VCaP (cell line): ENCODE results near the gene PSMA7.

Source experiments
- H3K27ac ChIP-seq: fragments of 450-650 bp; 2 replicates; pipeline ENCODE4 v1.5.1; 2017
- TF ChIP-seq, protein P1 (sequence below): fragments of 450-650 bp; conservative IDR thresholded peaks from 2 replicates; pipeline ENCODE4 v1.5.1; 2017; ENCODE audit warnings: mild to moderate bottlenecking, moderate library complexity

The PSMA7 gene

DNA sequence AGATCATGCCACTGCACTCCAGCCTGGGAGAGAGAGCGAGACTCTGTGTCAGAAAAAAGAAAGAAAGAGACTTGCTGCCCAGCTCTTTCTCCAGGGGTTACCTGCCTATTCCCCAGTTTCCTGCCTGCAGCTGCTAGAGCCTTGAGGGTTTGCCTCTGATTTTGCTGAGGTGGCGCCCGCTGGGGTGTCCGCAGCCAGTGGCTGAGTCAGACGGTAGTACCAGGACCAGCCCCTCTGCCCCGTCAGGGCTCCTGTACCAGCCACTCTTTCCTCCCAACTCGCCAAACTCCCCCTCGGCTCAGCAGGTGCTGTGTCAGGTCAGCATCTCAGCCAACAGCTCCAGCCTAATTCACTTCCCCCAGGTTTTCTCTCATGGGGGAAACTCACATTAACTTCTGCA lies 28.3 kb downstream of the PSMA7 start:
- H3K27ac ChIP-seq = no peak overlapping the region
- TF ChIP-seq, protein P1, sequence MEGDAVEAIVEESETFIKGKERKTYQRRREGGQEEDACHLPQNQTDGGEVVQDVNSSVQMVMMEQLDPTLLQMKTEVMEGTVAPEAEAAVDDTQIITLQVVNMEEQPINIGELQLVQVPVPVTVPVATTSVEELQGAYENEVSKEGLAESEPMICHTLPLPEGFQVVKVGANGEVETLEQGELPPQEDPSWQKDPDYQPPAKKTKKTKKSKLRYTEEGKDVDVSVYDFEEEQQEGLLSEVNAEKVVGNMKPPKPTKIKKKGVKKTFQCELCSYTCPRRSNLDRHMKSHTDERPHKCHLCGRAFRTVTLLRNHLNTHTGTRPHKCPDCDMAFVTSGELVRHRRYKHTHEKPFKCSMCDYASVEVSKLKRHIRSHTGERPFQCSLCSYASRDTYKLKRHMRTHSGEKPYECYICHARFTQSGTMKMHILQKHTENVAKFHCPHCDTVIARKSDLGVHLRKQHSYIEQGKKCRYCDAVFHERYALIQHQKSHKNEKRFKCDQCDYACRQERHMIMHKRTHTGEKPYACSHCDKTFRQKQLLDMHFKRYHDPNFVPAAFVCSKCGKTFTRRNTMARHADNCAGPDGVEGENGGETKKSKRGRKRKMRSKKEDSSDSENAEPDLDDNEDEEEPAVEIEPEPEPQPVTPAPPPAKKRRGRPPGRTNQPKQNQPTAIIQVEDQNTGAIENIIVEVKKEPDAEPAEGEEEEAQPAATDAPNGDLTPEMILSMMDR = no peak

DNA sequence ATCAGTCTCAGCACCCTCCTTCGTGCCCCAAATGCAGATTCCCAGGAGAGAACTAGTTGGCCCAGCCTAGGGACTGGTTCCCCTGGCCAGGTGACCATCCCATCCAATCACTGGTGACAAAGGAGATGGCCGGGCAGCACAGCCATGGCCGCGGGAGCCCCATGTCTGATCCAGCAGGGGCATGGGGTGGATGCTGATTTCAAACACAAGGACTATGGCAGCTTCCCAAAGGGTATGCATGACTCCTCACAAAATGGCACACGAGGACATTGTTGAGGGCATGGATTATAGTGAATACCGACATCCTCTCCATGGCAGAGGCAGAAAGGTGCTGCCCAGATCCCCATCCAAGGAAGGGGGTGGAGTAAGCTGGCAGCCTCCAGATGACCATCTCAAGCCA lies 30.8 kb downstream of the PSMA7 start:
- no peak overlapping the region for H3K27ac ChIP-seq
- TF ChIP-seq, protein P1 = no peak

DNA sequence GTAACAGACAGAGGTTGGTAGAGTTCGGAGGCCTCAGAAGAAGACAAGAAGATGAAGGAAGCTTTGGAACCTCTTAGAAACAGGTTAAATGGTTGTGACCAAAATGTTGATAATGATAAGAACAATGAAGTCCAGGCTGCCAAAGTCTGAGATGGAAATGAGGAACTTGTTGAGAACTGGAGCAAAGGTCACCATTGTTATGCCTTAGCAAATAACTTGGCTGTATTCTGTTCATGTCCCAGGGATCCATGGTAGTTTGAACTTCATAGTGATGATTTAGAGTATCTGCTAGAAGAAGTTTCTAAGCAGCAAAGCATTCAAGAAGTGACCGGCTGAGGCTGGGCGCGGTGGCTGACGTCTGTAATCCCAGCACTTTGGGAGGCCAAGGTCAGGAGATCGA lies 32.0 kb downstream of the PSMA7 start:
- H3K27ac ChIP-seq = no peak overlapping the region
- TF ChIP-seq, protein P1 = no peak

DNA sequence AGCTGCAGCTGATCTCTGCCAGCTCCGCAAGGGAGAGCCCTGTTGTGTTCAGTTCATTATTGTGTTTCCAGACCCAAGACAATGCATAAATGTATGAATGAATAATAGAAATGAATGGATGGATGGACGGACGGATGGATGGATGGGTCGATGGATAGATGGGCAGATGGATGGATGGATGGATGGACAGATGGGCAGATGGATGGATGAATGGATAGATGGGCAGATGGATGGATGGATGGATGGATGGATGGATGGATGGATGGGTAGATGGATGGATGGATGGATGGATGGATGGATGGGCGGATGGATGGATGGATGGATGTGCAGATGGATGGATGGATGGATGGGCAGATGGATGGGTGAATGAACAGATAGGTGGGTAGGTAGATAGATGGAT lies 37.6 kb downstream of the PSMA7 start:
- TF ChIP-seq, protein P1 = no peak
- H3K27ac ChIP-seq = peak overlapping the region; percentile 65

DNA sequence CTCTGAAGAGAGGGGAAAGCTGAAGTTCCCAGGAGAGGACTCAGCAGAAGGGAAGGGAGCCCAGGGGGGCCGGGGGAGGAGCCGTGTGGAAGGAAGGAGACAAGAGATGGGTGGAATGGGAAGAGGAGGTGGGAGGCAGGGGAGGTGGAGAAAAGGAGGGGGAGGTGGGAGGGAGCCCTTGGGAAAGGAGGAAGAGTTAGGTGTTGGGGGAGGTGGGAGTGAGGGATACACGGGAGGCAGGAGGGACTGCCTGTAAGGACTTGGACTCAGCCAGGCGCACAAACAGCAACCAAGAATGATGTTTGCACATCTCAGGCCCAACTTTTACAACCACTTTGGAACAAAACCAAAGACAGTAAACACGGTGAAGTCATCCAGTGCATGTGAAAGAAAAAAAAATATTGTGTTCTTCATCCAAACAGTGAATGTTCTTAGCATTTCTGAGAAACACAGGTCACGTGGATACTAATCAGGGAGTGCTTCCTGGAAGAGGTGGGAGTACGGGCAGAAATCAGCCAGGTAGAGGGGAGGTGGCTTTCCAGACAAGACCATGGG lies 38.3 kb downstream of the PSMA7 start:
- H3K27ac ChIP-seq = peak overlapping the region; percentile 65
- TF ChIP-seq, protein P1 = no peak

DNA sequence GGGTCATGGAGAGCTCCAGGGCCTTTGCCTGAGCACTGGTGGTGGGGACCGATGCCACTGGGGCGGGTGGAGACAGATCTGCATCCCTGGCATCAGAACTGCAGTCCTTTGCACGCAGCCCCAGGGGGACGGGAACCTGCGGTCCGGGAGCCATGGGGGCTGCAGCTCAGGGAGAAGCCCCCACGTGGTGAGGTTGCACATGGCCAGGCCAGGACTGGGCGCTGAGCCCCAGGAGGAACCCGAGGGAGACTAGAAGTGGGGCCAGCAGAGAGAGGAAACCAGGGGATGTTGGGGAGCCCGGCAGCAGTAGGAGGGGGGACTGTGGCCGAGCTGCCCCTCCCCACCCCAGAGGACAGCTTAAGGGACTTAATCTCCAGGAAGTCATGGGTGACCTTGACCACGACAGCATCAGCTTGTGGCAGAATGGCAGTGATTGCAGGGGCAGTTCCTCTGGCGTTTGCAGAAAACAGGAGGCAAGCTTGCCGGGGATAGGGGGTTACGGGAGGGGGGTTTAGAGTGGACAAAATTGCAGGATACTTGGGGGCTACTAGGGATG lies 38.9 kb downstream of the PSMA7 start:
- peak overlapping the region; percentile 65 for H3K27ac ChIP-seq
- TF ChIP-seq, protein P1 = no peak

DNA sequence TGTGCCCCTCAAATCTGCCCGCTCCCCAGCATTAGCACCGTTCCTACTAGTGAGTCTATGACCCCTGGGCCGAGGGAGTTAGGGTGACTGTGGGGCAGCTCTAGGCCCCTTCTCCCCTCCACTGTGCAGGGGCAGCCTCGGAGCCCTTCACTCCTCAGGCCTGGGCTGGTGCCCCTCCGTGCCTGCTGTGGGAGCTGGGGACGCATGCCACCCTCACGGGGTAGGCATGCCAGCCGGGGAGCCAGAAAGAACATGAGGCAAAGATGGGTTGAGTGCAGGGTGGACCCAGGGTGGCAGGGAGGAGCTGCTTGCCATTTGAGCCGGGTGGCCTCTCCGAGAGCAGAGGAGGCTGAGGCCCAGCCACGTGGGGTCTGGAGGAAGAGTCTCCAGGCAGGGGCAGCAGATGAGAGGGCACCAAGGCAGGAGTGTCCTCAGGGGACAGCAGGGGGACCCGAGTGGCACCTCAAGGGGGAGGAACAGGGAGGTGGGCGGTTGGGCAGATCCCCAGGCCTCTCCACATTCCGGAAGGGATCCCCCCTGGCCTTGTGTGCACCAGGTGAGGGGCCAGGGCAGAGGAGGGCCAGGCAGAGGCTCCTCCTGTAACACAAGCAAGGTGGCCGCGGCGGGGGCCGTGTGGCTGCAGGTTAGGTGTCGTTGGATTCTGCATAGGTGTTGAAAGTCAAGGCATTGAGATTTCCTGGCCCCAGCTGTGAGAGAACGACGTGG lies 39.5 kb downstream of the PSMA7 start:
- no peak overlapping the region for H3K27ac ChIP-seq
- TF ChIP-seq, protein P1 = no peak
